ENCODE measurements around the gene AHNAK. TPM values are rescaled to one million over a fixed set of nuclear protein-coding genes. Genes with fewer than 3 reads are reported as not detected.

Gene AHNAK
- total RNA-seq, 2 experiments from 2014 or later, result 70.7 to 75.1 TPM

DNA sequence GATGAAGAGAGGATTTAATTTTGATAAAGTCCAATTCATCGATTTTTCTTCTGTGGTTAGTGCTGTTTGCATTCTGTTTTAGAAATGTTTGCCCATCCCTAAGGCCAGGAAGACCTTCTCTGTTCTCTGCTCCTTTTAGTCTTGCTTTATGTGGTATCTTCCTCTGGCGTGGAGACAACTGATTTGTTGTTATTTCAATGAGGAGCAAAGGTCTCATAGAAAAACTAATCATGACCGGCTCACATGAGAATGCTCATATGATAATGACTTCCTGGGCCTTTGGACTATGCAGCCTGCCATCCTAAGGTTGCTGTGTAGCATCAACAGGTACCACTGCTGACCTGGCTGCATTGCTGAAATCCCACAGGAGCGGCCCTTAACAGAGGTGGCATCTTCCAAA, 108.0 kb downstream of the AHNAK start:
- POLR2A ChIA-PET, result interaction anchor here (0.7 kb wide), 1 partner anchor 37 kb away, joined by 4 read pairs; no protein-coding TSS in a partner anchor

DNA sequence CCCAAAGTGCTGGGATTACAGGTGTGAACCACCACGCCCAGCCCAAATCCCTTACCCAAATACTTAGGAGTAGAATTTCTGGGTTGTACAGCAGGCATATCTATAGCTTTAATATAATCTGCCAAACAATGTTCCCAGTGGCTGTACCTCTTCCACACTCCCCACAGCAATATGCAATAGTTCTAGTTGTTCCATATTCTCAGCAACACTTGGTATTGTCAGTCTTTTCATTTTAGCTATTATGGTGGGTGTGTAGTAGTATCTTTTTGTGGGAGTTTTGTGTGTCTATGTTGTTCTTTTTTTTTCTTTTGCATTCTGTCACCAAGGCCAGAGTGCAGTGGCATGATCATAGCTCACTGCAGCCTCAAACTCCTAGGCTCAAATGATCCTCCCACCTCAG, 109.0 kb downstream of the AHNAK start:
- POLR2A ChIA-PET, result no interaction called here
- CTCF ChIA-PET, result interaction anchor here (0.7 kb wide), 1 partner anchor 47 kb away, joined by 3 read pairs; no protein-coding TSS in a partner anchor

More for the DNA sequence above, 108.0 kb downstream of the AHNAK start:
- CTCF ChIA-PET, result no interaction called here

DNA sequence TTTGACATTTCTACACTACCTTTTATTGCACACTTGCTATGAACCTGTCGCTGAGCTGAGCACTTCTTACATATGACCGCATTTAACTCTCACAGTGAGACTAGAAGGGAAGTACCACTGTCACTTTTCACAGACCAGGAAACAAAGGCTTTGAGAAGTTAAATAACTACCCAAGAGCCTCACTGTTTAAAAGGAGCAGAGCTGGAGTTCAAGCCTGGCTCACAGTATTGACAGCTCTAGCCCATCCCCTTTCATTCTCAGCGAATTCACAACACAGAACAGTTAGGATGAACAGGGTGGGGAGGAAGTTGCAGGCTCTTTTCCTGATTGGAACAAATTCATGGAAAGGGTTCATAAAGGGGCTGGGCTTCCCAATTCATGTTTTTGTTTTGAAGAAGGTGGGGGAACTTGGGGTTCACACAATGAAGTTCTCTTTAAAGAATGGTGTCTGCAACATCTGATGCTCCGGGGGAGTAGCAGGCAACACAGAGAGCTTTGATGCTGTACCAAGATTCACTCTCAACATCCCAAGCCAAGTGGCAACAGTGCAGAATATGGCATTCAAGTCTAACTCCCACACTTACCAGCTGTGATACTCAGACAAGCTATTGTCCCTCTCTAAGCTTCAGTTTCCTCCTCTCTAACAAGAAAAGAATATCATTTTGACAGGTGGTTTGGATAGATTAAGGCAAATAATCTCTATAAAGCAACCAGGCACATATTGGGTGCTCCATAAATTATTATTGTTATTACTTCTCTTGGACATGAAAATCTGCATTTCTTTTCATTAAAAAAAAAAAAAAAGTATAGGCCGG, 110.6 kb downstream of the AHNAK start:
- ChIA-PET CTCF (no interaction called here), POLR2A (no interaction called here)

DNA sequence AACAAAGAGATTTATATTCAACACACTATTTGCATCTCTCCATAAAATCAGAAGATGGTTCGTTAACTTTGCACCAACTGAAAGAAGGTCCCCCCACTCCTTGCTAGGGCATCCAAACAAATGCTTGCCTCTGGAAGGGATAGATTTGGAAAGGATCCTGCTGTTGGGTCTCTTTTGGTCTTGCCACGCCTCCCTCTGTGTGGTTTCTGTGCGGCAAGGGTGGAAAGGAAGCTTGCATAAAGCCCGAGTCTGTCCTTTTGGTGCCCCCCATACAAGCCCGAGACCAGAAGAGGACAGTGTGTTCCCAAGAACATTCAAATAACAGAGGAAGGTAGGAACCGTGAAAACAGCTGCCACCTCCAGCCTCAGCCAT, 112.7 kb downstream of the AHNAK start:
- ChIA-PET POLR2A (interaction anchor here (0.6 kb wide), 1 partner anchor 95 kb away, joined by 3 read pairs; no protein-coding TSS in a partner anchor), CTCF (interaction anchor here (2.0 kb wide), 1 partner anchor 9 kb away, joined by 7 read pairs; no protein-coding TSS in a partner anchor)

DNA sequence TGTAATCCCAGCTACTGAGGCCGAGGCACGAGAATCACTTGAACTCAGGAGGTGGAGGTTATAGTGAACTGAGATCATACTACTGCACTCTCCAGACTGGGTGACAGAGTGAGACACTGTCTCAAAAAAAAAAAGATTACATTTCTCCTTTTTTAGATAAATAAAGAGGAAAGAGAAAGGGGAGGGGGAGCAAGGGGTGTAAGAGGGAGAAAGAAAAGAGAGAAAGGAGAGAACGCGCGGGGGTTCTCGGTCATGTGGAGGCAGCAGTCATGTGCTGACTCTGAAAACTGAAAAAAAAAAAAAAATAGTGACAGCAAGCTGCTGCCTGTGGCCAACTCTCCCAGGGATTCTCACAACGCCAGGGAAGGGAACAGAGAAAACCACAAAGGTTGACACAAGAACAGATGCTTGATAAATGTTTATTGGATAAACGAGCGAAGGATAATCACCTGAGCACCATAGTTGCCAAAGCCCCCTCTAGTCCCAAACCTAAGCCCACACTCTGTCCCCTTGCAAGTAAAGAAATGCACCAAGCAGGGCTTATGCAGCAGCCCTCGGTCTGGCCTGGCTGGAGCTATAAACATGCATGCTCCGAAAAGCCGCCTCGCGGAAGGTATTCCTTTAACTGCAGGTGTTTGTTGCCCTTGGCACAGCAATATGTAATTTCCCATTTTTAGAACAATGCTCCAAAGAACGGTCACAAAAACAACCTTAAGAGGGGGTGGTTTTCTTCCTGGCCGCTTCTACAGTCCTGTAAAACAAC, 113.3 kb downstream of the AHNAK start:
- CTCF ChIA-PET, result interaction anchor here (2.0 kb wide), 1 partner anchor 9 kb away, joined by 7 read pairs; no protein-coding TSS in a partner anchor
- POLR2A ChIA-PET, result interaction anchor here (0.6 kb wide), 1 partner anchor 95 kb away, joined by 3 read pairs; no protein-coding TSS in a partner anchor

DNA sequence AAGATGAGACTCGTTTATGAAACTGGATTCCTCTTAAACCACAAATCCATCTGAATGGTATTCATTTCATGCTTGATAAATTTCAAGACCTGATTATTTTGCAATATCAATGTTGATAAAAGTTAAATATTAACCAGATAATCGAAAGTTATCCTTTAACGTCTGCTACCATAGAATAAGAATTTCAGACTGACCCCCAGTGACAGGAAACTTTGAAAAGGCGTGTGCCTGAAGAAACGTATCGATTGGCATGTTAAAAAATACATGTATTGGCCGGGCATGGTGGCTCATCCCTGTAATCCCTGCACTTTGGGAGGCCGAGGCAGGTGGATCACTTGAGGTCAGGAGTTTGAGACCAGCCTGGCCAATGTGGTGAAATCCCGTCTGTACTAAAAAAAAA, 113.9 kb downstream of the AHNAK start:
- POLR2A ChIA-PET, result no interaction called here
- CTCF ChIA-PET, result interaction anchor here (2.0 kb wide), 1 partner anchor 8 kb away, joined by 7 read pairs; no protein-coding TSS in a partner anchor

DNA sequence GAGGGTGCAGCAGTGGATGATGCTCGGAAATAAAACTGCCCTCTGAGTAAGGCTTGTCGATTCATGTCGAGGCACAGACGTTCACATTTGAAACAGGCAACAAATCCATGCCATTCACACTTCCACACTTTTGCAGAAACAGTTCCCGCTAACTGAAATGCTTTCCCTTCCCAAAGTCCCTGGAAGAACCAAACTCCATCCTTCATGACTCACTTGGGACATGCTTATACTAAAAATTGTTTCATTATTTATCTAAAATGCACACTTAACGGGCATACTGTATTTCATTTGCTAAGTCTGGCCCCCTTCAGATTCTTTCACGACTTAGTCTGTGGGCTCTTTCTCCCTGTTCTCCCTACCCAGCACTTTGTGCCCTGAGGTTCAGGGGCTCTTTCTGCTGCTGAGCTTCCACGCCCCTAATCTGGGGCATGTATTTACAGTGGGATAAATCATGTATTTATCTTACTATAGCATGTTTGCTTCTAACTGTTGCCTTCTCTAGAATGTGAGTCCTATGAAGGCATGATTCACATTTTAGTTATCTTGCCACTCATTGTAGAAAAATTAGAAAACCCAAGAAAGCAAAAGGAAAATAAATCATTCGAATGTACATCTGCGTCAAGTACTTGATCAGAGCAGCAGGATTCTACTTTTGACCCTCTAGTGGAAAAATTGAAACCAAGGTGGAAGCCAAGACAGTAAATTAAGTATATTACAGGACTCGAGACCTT, 115.3 kb downstream of the AHNAK start:
- POLR2A ChIA-PET, result no interaction called here
- CTCF ChIA-PET, result no interaction called here

DNA sequence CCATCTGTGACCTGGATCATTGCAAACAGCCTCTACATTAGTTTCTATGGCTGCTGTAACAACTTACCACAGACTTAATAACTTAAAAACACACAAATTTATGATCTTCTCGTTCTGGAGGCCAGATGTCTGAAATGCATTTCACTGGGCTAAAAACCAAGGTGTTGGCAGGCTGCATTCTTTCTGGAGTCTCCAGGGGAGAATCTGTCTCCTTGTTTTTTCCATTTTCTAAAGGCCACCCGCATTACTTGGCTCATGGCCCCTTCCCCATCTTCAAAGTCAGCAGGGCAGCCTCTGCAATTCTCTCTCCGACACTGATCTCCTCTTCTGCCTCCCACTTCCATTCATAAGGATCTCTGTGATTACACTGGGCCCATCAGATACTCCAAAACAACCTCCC, 116.2 kb downstream of the AHNAK start:
- ChIA-PET POLR2A (no interaction called here), CTCF (no interaction called here)

DNA sequence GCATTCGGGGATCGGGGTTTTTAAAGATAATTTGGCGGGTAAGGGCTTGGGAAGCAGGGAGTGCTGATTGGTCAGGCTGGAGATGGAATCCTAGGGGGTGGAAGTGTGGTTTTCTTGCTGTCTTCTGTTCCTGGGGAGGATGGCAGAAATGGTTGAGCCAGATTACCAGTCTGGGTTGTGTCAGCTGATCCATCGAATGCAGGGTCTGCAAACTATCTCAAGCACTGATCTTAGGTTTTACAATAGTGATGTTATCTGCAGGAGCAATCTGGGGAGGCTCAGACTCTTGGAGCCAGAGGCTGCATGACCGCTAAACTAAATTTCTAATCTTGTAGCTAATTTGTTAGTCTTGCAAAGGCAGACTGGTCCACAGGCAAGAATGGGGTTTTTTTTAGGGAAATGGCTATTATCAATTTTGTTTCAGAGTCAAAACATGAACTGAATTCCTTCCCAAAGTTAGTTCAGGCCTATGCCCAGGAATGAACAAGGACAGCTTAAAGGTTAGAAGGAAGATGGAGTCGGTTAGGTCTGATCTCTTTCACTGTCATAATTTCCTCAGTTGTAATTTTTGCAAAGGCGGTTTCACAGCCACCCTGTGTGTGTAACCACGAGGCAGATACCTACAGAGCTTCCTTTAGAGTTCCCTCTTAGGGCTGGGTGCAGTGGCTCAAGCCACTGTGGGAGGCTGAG, 117.6 kb downstream of the AHNAK start:
- ChIA-PET POLR2A (interaction anchor here (0.6 to 1.2 kb wide), 3 partner anchors 113 to 292 kb away, joined by 3 to 4 read pairs (median 4); no protein-coding TSS in a partner anchor), CTCF (interaction anchor here (0.8 to 3.4 kb wide), 3 partner anchors 34 to 114 kb away, joined by 3 to 21 read pairs (median 4); no protein-coding TSS in a partner anchor)

DNA sequence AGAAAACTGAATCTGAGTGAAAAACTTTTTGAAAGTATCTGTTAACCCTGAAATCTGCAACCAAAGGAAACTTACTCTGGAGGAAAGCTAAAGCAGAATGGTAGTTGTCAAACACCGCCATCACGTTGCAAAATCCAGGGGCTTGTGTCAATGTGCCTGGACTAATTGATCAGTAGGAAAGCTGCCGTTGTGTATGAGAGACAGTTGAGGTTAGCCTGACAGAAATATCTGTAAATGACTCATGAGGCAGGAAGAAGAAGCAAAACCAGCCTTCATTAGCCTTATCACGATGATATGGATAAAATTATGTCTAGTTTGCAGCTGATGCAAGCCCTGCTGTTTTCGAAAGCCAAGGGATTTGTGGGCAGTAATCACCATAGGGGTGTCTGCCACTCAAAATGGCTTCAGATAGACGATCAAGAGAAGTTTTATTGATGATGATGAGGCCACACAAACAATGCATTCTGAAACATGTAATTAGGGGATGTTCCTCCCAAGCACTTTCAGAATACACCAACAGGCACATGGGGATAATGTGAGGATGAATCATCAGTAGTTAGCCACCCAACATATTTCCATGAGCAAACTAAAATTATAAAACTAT, 118.9 kb downstream of the AHNAK start:
- ChIA-PET POLR2A (interaction anchor here (0.6 to 1.2 kb wide), 3 partner anchors 113 to 225 kb away, joined by 3 to 4 read pairs (median 4); partner anchors contain the start of gene INTS5), CTCF (interaction anchor here (0.8 to 3.4 kb wide), 7 partner anchors 32 to 130 kb away, joined by 3 to 21 read pairs (median 4); no protein-coding TSS in a partner anchor)

DNA sequence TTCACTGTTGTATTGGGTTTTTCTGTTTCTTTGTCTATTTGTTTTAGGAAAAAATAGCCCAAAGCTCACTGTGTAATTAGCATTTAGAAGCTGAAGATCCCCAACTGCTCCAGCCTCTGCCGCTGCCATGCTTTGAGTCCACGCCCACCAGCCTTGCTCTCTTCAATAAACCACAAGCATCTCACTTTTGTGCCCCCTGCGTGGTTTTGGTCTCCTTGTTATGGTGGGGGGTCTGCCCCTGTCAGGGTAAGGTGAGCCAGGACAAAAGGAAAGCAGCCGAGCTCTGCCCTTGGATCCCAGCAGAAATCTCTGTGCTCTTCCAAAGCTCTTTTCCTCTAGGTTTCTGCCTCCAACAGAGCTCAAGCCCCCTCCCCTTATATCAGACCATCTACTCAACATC, 123.6 kb downstream of the AHNAK start:
- CTCF ChIA-PET, result interaction anchor here (0.6 to 3.8 kb wide), 5 partner anchors 10 to 136 kb away, joined by 3 to 62 read pairs (median 4); no protein-coding TSS in a partner anchor
- POLR2A ChIA-PET, result interaction anchor here (0.5 kb wide), 1 partner anchor 135 kb away, joined by 3 read pairs; no protein-coding TSS in a partner anchor

DNA sequence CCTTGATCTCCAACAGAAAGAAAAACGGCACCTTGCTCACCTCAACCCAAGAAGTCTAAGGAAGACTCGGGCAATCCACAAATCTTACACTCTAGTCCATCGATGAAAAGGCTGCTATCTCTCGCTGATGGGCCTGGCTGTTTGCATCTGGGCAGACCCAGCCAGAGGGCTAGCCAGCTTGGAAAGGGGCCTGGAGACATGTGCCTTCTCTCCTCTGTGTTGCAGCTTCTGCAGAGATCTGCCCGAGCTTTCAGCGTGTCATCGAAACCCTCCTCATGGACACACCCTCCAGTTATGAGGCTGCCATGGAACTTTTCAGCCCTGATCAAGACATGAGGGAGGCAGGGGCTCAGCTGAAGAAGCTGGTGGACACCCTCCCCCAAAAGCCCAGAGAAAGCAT, 124.6 kb downstream of the AHNAK start:
- ChIA-PET CTCF (interaction anchor here (1.0 kb wide), 1 partner anchor 121 kb away, joined by 4 read pairs; no protein-coding TSS in a partner anchor), POLR2A (interaction anchor here (0.6 kb wide), 1 partner anchor 341 kb away, joined by 3 read pairs; no protein-coding TSS in a partner anchor)

DNA sequence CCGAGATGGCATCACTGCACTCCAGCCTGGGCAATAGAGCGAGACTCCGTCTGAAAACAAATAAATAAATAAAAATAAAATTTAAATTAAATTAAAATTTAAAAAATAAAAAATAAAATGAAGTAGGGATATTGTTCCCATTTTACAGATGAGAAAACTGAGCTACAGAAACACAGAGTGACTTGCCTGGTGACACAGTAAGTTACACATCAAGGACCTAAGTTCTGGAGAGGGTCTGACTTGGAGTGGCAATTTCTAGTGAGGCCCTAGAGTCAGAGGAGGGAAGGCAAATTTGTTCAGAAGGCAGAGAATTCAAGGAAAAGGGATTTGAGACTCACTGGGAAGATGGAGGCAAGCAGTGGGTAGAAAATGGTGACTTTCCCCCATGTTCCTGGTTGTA, 125.7 kb downstream of the AHNAK start:
- POLR2A ChIA-PET, result no interaction called here
- CTCF ChIA-PET, result no interaction called here

DNA sequence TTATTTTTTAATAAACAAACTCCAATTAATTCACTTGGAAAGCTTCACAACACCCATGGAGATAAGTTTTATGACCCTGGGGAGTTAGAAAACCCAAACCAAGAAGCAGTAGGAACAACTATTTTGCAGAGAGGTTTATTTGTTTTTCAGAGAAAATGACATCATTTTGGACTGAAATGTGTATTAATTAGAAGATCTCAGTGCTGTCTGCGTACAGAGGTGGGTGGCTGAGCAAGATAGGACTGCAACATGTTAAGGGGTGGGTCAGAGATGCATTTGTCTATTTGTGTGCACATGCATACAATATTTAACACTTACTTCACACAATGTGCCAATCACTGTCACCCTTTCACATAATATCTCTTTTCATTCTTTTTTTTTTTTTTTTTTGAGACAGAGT, 126.7 kb downstream of the AHNAK start:
- CTCF ChIA-PET, result no interaction called here
- POLR2A ChIA-PET, result no interaction called here

DNA sequence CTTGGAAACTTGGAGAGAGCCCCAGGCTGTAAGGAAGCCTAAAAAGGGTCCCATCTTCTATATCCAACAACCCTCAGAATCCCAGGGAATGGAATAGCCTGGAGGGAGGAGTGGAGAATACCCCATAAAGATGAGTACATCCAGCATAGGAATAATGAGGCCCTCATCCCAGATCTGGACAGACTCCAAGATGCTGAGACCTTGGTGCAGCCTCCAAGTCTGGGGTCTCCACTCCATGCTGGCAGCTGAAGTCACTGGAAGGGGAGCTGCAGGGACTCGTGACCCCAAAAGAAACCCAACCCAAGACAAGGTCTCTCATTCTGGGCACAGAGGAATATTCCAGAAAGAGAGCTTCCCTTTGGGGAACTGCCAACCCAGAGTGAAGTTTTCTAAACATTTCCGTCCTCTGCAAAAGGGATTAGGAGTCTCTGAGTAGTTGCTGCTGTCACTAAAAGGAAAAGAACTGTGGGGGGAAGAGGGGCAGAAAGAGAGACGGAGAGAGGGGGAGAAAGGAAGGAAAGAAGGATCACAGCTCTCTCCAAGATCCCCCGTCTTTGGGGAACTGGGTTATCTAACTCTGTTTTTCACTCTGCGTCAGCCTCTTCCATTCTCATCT, 127.2 kb downstream of the AHNAK start:
- ChIA-PET CTCF (no interaction called here), POLR2A (no interaction called here)

DNA sequence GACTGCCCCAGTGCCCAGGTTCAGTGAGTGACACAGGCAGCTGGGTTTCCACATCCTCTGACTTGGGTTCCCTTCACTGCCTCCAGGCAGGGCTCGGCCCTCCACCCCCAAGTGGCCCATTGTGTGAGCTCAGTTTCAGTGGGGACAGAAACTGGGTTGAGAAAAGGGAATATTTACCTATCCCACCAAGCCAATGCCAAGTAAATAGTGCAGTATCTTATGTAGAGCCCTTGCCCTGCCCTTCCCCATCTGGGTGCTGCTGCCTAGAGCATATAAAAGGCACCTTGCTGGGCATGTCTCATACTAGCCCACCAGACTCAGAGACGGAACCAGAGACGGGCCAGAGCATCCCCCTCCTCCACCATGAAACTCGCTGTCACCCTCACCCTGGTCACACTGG, 127.9 kb downstream of the AHNAK start, which contains the start of gene SCGB1A1:
TSS of gene SCGB1A1 (plus strand) at position 301 of the 400 bp plus-strand sequence. CDS start at position 364, 63 bp downstream.
- POLR2A ChIA-PET, result no interaction called here
- CTCF ChIA-PET, result no interaction called here

DNA sequence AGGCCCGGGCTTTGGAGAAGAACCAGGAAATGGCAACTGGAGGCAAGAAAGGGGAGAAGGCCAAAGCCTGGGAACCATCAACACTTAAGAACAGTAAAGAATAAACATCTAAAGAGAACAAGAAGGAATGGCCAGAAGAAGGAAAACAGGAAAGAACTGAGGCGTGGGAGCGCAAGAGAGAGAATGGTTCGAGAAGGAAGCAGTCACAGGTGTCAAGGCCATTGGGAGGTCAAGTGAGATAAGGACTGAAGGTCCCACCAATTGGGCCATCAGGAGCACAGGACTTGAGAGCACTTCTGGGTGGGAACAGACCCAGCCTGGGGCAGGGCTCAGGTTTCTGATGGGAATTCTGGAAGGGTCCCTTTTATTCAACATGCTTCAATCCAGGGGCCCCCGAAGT, 128.5 kb downstream of the AHNAK start:
- CTCF ChIA-PET, result no interaction called here
- POLR2A ChIA-PET, result no interaction called here

DNA sequence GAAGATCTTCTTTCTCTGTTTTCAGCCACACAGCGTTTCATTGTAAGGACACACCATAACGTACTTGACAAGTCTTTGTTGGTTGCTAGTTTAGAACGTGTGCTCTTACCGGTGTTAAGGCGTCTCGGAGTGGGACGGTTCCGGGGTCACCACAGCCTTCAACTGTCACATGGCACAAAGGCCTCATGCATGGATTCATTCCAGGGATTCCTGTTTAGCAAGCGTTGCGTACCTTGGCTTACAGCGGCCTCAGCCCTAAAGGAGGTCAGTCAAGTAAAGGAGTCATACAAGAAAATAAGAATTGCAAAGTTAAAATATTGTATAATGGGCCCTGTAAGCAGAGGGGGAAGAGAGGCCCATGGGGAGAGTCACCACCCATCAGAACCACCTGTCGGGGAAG, 130.0 kb downstream of the AHNAK start:
- POLR2A ChIA-PET, result no interaction called here
- CTCF ChIA-PET, result no interaction called here

Data from activated CD8-positive, alpha-beta memory T cell treated with anti-CD3 and anti-CD28 coated beads for 36 hours (primary cell).